Peyer's patch (tissue), 4 donors: Measurements from ENCODE around the gene ICE1.

Source experiments
- POLR2A ChIP-seq, 2 donors: fragments of 450-650 bp; IDR thresholded peaks; one replicate each; pipeline ENCODE4 v1.5.1; 2017; ENCODE audit warnings: antibody characterized with exemption in 2 of 2, mild to moderate bottlenecking in 2 of 2, moderate library complexity in 2 of 2
- TF ChIP-seq, protein P1 (sequence below), 6 experiments: fragments of 450-650 bp in 4 of 6; fragments of 200-600 bp in 2 of 6; sonication (generic) in 1 of 6; IDR thresholded peaks; one replicate each; pipeline ENCODE4 v1.5.1; 2017 to 2019; ENCODE audit warnings: antibody characterized with exemption in 6 of 6, mild to moderate bottlenecking in 3 of 6, moderate library complexity in 1 of 6

- TF ChIP-seq, protein P1, sequence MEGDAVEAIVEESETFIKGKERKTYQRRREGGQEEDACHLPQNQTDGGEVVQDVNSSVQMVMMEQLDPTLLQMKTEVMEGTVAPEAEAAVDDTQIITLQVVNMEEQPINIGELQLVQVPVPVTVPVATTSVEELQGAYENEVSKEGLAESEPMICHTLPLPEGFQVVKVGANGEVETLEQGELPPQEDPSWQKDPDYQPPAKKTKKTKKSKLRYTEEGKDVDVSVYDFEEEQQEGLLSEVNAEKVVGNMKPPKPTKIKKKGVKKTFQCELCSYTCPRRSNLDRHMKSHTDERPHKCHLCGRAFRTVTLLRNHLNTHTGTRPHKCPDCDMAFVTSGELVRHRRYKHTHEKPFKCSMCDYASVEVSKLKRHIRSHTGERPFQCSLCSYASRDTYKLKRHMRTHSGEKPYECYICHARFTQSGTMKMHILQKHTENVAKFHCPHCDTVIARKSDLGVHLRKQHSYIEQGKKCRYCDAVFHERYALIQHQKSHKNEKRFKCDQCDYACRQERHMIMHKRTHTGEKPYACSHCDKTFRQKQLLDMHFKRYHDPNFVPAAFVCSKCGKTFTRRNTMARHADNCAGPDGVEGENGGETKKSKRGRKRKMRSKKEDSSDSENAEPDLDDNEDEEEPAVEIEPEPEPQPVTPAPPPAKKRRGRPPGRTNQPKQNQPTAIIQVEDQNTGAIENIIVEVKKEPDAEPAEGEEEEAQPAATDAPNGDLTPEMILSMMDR (IDR thresholded peaks at IDR 0.05): no peak
- no peak for TF ChIP-seq POLR2A (IDR thresholded peaks at IDR 0.05)
These were observed 49.5 kb upstream of the ICE1 start for GRCh38 chr5:5372930-5373329.
